ENCODE measurements around the gene SORCS2. TPM values are rescaled to one million over a fixed set of nuclear protein-coding genes. Genes with fewer than 3 reads are reported as not detected.

SORCS2 gene
- total and polyA plus RNA-seq, 2 of the 13 experiments (the other 11 are each of a cell fraction or from before 2014, with no cell fraction given): 0.82 to 1.0 TPM

DNA sequence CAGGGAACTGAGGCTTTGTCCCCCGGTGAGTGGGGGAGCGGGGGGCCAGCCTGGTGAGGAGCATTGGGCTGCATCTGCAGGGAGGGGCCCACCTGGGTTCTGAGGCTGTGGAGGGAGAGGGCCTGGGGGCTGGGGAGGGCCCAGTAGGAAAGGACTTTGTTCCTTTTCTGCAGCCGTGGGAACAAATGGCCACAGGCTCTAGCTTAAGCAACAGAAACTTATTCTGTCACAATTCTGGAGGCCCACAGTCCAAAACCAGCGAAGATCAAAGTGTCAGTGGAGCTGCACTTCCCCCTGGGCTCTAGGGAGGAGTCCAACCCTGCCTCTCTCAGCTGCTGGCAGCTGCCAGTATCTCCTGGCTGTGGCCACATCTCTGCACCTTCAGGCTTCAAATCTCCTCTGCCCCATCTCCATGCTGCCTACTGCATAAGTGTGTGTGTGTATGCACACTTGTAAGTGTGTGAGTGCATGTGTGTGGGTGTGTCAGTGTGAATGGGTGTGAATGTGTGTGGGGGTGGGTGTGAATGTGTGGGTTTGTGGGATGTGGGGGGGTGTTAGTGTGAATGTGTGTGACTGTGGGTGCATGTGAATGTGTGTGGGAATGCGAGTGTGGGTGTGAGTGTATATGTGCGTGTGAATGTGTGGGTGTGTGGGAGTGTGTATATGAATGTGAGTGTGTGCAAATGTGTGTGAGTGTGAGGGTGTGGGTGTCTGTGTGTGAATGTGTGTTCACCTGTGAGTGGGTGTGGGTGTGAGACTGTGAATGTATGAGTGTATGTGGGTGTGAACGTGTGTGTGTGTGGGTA, 446.8 kb downstream of the SORCS2 start (continued):
- TF ChIP-seq ZNF660 (CRISPR knock-in tag; IDR thresholded peaks at IDR 0.05; ENCODE audit: borderline replicate concordance, low read depth) (no peak), ZBTB43 (CRISPR knock-in tag; conservative IDR thresholded peaks at IDR 0.05) (peak; percentile 81), ZBTB7B (CRISPR knock-in tag; IDR thresholded peaks at IDR 0.05) (peak; percentile 65; the same call in 1 of the 2 replicates), ATF2 (CRISPR knock-in tag; IDR thresholded peaks at IDR 0.05) (0 out of 2 replicates have a peak, but pooled peaks have one; percentile 47), KMT2A (CRISPR knock-in tag; IDR thresholded peaks at IDR 0.05) (no peak), ZNF367 (CRISPR knock-in tag; IDR thresholded peaks at IDR 0.05; ENCODE audit: borderline replicate concordance) (no peak), ZNF205 (CRISPR knock-in tag; IDR thresholded peaks at IDR 0.05) (no peak), ATRX (CRISPR knock-in tag; IDR thresholded peaks at IDR 0.05; ENCODE audit: borderline replicate concordance) (no peak), EED (CRISPR knock-in tag; IDR thresholded peaks at IDR 0.05) (no peak), ZSCAN22 (CRISPR knock-in tag; IDR thresholded peaks at IDR 0.05) (no peak), TEF (CRISPR knock-in tag; IDR thresholded peaks at IDR 0.05) (no peak), HNRNPLL (IDR thresholded peaks at IDR 0.05; ENCODE audit: low read depth, low read length, poor library complexity, severe bottlenecking) (no peak), ZNF337 (CRISPR knock-in tag; IDR thresholded peaks at IDR 0.05; ENCODE audit: borderline replicate concordance, low read depth) (no peak), ZNF644 (CRISPR knock-in tag; IDR thresholded peaks at IDR 0.05; ENCODE audit: low read depth) (no peak), ZNF678 (CRISPR knock-in tag; IDR thresholded peaks at IDR 0.05) (no peak), THAP11 (CRISPR knock-in tag; IDR thresholded peaks at IDR 0.05) (0 out of 2 replicates have a peak, but pooled peaks have one; percentile 22), RFX1 (IDR thresholded peaks at IDR 0.05) (no peak), REL (CRISPR knock-in tag; conservative IDR thresholded peaks at IDR 0.05) (no peak), ZNF33A (CRISPR knock-in tag; IDR thresholded peaks at IDR 0.05; ENCODE audit: borderline replicate concordance) (no peak), ZNF839 (CRISPR knock-in tag; IDR thresholded peaks at IDR 0.05; ENCODE audit: borderline replicate concordance) (no peak), ZBTB20 (CRISPR knock-in tag; IDR thresholded peaks at IDR 0.05; ENCODE audit: borderline replicate concordance, low read depth) (no peak), MEF2D (CRISPR knock-in tag; IDR thresholded peaks at IDR 0.05) (no peak), ZNF382 (CRISPR knock-in tag; IDR thresholded peaks at IDR 0.05; ENCODE audit: borderline replicate concordance) (no peak)
- TF ChIP-seq, protein P1, sequence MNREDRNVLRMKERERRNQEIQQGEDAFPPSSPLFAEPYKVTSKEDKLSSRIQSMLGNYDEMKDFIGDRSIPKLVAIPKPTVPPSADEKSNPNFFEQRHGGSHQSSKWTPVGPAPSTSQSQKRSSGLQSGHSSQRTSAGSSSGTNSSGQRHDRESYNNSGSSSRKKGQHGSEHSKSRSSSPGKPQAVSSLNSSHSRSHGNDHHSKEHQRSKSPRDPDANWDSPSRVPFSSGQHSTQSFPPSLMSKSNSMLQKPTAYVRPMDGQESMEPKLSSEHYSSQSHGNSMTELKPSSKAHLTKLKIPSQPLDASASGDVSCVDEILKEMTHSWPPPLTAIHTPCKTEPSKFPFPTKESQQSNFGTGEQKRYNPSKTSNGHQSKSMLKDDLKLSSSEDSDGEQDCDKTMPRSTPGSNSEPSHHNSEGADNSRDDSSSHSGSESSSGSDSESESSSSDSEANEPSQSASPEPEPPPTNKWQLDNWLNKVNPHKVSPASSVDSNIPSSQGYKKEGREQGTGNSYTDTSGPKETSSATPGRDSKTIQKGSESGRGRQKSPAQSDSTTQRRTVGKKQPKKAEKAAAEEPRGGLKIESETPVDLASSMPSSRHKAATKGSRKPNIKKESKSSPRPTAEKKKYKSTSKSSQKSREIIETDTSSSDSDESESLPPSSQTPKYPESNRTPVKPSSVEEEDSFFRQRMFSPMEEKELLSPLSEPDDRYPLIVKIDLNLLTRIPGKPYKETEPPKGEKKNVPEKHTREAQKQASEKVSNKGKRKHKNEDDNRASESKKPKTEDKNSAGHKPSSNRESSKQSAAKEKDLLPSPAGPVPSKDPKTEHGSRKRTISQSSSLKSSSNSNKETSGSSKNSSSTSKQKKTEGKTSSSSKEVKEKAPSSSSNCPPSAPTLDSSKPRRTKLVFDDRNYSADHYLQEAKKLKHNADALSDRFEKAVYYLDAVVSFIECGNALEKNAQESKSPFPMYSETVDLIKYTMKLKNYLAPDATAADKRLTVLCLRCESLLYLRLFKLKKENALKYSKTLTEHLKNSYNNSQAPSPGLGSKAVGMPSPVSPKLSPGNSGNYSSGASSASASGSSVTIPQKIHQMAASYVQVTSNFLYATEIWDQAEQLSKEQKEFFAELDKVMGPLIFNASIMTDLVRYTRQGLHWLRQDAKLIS (CRISPR knock-in tag; IDR thresholded peaks at IDR 0.05): no peak
